Measurements from ENCODE around the gene DYRK3.

DNA sequence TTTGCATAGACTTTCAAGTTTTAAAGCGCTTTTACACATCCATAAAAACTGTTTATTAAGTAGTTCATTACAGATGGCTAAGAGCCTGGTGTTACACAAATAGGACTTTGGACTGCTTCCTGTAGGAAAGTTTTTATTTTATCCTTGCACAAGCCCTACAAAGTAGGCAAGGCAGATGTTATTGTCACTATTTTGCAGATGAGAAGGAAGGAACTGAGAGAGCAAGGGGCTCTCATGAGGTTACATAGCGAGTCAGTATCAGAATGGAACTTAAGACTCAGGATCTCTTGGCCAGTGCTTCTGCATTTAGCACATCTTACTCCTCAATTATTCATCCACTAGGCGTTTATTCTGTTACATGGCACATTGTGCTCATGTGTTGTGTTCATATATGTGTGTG is 46.8 kb downstream of the DYRK3 start:
- no peak for TF ChIP-seq CTCF (IDR thresholded peaks at IDR 0.05; ENCODE audit: low read depth, low read length, poor library complexity, severe bottlenecking)
- no peak for TF ChIP-seq EZH2phosphoT487 (IDR thresholded peaks at IDR 0.05; ENCODE audit: borderline replicate concordance, low read length)
